ENCODE data around the gene PLXNB1.

DNA sequence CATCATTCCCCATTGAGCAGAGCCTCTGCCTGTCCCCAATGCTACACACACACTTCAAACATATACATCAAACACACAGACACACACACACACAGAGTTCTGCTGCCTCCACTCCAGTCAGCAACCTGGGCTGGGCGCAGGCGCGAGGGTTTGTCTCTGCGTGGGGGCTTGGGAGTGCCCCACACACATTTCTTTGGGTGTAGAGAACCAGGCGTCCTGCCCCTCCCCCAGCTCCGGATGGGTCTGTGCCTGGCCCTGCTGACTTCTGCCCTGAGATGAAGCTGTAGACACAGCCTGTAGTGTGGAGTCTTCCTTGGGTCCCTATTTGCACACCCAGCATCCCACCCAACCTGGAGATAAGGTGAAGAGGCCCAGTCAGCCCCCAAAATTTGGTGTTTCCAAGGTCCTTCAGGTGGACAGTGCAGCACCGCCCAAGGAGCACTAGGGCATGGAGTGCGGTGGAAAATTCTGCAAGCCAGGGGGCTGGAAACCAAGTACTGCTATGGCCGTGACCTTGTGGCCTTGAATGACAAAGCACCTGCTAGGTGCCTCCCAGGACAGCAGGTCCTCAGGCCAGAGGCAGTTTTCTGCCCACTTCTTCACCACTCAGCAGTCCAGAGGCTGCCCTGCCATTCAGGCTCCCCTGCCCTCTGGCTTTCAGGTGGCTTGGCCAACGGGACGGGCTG is 31.0 kb downstream of the PLXNB1 start:
- TF ChIP-seq POLR2AphosphoS2 (conservative IDR thresholded peaks at IDR 0.05; ENCODE audit: low read length) (no peak), CHD4 (IDR thresholded peaks at IDR 0.05; ENCODE audit: borderline replicate concordance) (no peak)

Measured in A549 (cell line).